Measurements from ENCODE around the gene COX8A.
"Not testable (repeated sequence)": the region's sequence is repeated elsewhere in the genome, so short reads cannot be mapped to it uniquely, and the experiment has no call there.

COX8A gene

DNA sequence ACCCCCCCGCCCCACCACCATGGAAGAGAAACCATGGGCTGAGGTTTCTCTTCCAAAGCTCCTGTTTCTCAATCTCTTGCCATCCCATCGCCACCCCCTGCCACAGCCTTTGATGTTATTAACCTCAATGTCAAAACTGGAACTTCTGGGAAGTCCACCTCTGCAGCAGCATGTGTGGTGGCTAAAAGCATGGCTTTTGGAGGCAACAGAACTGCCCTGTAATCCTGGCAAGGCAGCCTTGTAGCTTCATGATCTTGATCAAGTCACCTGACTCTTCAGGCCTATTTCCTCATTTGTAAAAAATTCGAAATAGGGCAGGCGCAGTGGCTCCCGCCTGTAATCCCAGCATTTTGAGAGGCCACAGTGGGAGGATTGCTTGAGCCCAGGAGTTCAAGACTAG is 3.5 kb upstream of the COX8A start:
- DNase-seq = no peak

DNA sequence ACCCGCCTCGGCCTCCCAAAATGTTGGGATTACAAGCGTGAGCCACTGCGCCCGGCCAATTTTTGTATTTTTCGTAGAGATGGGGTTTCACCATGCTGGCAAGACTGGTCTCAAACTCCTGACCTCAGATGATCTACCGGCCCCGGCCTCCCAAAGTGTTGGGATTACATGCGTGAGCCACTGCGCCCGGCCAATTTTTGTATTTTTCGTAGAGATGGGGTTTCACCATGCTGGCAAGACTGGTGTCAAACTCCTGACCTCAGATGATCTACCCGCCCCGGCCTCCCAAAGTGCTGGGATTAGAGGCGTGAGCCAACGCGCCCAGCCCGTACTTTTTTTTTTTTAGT is 535 bp upstream of the COX8A start:
- not testable (repeated sequence) for DNase-seq

GRCh38 chr11:63978551-63979239 is 4.3 kb downstream of the COX8A start:
- DNase-seq = no peak

GRCh38 chr11:63979426-63979825 is 5.0 kb downstream of the COX8A start:
- no peak for DNase-seq

GRCh38 chr11:63985812-63986155 is 11.4 kb downstream of the COX8A start:
- DNase-seq = no peak

- DNase-seq = peak; percentile 77
Observed at GRCh38 chr11:63986156-63986931, 11.9 kb downstream of the COX8A start, which contains the start of gene OTUB1. TSS of gene OTUB1 (plus strand) at chr11:63986438. CDS start at chr11:63986457, 19 bp downstream.

GRCh38 chr11:63986932-63987513 is 12.6 kb downstream of the COX8A start:
- DNase-seq = no peak

GRCh38 chr11:63991558-63991957 is 17.1 kb downstream of the COX8A start:
- DNase-seq = no peak

GRCh38 chr11:63993100-63993499 is 18.7 kb downstream of the COX8A start:
- DNase-seq = no peak

- DNase-seq = no peak
Observed at GRCh38 chr11:63993993-63994392, 19.6 kb downstream of the COX8A start.

- no peak for DNase-seq
Observed at GRCh38 chr11:63996512-63996911, 22.1 kb downstream of the COX8A start.

GRCh38 chr11:63997104-63997700 is 22.8 kb downstream of the COX8A start:
- no peak for DNase-seq

DNA sequence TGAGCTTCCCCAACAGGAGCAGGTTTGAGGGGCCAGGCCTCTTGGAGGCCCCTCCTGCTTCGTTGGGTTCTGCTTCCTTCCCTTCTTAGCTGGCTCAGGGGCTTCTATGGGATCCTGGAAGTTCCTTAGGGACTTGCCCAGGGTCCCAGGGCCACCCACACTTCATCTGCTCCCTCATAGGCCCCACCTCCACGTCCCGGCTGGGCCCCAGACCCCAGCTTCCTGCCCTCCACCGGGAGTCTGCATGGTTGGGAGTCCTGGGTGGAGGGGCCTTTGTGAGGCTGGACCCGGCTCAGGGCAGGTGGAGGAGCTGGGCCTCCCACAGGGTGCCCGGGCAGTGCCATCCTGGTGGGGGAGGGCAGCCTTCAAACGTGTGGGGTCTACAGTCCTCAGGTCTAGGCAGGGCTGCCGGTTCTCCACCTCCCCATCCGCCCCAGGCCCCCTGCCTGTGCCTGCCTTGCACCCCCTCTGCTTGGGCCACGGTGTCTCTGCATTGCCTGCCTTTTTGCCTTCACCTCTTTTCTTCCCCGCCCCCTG is 23.4 kb downstream of the COX8A start:
- DNase-seq = no peak

- no peak for DNase-seq
Observed at GRCh38 chr11:63998558-63999348, 24.3 kb downstream of the COX8A start.

GRCh38 chr11:63999349-64000025 is 25.1 kb downstream of the COX8A start:
- no peak for DNase-seq

DNA sequence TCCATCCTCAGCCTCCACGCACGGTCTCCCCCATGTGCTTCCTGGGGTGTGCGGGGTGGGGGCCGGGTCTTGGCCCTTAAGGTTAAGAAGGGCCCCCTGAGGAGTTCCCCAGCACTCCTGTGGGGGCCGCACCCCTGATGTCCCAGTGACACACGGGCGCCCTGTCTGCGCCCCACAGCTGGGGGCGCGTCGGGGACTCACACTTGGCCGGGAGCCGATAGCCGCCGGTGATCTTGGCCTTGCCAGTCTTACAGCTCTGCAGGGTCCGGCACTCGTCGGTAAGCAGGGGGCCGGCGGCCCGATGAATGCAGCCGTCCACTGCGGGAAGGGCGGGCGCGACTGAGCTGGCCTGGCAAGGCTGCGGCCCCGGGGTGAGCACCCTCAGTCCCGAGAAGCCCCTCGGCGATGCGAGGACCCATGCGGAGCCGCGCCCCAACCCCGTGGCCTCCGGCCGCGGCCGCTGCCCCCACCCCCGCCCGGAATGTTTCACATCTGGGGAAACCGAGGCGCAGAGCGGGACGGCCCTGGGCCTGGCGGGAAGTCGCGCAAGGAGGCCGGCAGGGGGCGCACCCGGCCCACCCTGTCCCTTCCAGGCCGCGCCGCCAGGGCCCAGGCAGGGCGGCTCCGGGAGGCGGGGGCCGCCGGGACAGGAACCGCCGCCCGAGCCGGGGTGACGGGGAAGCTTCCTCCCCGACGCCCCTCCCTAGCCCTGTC is 25.8 kb downstream of the COX8A start:
- DNase-seq = no peak

DNA sequence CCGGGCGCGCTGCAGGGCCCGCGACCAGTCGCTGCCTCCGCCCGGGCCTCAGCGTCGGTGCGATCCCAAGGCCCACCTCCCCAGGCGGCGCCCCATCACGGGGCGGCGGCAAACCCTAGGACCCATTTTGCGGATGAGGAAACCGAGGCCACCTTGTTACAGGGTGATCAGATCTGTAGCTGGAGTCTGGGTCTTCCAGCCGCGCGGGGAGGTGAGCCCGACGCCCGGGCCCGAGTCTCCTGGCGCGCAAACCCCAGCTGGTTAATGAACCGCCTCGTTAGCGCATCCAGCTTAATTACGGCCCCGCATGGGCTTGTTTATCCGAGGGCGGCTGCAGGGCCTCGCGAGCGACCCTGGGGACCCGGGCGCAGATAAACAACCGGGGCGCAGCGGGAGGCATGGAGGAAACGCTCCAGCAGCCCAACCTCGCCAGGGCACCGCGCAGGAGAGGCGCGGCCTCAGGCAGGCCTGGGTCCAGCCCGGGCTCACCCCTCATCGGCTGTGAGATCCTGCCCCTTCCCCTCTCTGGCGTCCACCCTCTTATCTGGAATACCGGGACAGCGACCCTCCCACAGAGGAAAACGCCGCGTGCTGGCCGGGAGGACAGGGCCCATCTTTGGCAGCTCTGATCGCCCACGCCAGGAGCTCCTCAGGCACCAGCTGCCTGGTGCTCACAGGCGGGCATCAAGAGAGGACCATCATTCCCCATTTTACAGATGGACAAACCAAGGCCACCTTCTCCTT is 26.5 kb downstream of the COX8A start:
- no peak for DNase-seq

DNA sequence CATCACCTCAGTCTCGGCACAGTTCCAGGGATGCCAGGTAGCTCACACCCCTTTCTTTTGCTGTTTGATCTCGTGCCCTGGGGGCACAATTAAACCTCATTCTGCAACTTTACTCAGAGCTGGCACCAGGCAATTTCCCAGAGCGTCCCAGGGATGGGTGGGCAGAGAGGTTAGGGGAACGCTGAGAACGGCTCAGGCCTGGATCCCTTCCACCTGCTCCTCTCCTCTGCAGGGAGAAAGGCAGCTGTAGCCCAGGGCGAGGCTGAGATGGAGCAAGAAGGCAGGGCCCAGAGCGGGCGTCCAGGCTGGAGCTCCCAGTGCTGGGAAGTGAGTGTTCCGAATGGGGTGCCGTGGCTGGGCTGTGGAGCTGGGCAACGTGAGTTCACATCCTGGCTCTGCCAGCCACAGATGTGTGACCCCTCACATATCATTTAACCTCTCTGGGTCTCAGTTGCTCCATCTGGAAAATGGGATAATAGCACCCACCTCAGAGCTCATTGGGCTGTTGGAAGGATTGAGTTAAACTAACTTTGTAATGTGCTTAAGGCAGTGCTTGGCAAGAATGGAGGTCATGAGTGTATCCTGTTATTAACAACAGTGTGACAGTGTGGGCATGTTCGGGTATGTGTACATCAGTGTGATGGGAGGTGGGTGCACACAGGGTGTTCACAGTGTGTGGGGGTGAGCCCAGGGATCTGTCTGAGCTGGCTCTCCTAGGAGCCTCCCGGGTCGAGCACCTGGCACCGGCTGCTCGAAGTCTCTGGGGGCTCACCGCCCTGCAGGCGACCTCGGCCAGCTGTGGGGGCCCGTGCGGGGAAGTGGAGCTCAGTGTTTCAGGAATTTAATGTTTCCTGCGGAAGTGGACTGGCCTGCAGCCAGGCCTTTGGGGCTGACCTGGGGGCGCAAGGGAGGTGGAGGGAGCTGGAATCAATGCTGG is 27.3 kb downstream of the COX8A start:
- no peak for DNase-seq

GRCh38 chr11:64003807-64004589 is 29.6 kb downstream of the COX8A start:
- no peak for DNase-seq

All from NCI-H524 treated with DMSO at 0.1 percent for 48 hours (cell line).